ENCODE data around the gene PRPF19.

The PRPF19 gene

GRCh38 chr11:60845338-60845737, 61.0 kb downstream of the PRPF19 start:
- in situ Hi-C loops (cut with MboI; ENCODE audit: low sequenced_read_pairs): no loop called here

GRCh38 chr11:60844870-60845221, 61.5 kb downstream of the PRPF19 start:
- in situ Hi-C loops (cut with MboI; ENCODE audit: low sequenced_read_pairs): no loop called here

GRCh38 chr11:60844045-60844869, 62.1 kb downstream of the PRPF19 start:
- in situ Hi-C loops (cut with MboI; ENCODE audit: low sequenced_read_pairs): no loop called here

DNA sequence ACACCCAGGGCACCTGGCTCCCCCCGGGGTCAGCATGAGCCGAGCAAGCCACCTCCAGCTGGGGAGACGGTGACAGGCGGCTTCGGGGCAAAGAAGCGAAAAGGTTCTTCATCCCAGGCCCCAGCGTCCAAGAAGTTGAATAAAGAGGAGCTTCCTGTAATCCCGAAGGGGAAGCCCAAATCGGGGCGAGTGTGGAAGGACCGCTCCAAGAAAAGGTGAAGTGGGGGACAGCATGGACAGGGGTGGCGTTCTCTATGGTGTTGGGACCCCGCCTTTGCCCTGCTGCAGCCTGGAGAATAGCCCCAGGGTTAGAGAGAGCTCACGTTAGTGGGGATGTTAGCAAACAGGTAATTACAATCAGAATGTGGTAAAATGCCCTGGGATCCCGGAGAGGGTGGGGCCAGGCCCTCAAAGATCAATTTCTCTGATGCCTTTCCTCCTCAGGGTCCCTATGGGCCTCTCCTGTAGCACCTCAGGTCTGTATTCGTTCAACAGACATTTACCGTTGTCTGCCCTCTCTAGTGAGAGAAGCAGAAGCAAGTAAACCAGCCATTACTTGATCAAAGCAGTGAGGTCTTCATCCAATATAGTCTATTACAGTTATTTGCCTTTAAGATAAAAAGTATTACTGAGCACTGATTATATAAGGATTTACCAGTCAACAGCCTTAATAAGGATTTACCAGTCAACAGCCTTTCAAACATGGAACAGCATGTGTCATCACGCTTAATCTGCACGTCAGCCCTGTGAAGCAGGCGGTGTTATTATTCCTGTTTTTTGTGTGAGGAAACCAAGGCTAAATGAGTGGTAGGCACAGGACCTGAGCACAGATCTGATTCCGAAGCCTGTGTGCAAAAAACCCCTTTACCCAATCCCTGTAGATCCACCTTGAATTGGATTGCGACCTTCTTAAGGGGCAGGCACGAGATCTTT, 63.5 kb downstream of the PRPF19 start:
- in situ Hi-C loops (cut with MboI; ENCODE audit: low sequenced_read_pairs): no loop called here

- in situ Hi-C loops (cut with MboI; ENCODE audit: low sequenced_read_pairs): no loop called here
Measured at GRCh38 chr11:60841797-60842667, 64.4 kb downstream of the PRPF19 start, which contains the start of gene CCDC86. Gene CCDC86, plus strand, starts transcription at chr11:60842113. Its CDS starts 12 bp downstream, at chr11:60842125.

All from HL-60/S4 treated with phorbol 12-myristate 13-acetate at 8.2 ng/mL for 4 days and 3 days (cell line).